Loucy (cell line): ENCODE results near the gene VHLL.

Source experiments
- H2AFZ ChIP-seq: fragments of 200-600 bp; sonication (generic); 2 replicates; pipeline ENCODE4 v1.6.0; 2016; ENCODE audit warnings: antibody characterized with exemption, mild to moderate bottlenecking, low read length, moderate library complexity
- H3F3A ChIP-seq: fragments of 200-600 bp; 2 replicates; pipeline ENCODE4 v1.6.0; 2016; ENCODE audit warnings: antibody characterized with exemption, low read depth, mild to moderate bottlenecking
- H3K27me3 ChIP-seq: fragments of 200-600 bp; sonication (generic); 2 replicates; pipeline ENCODE4 v1.6.1; 2014; ENCODE audit warnings: low read length, mild to moderate bottlenecking; ENCODE audit not compliant: insufficient read depth, poor library complexity, severe bottlenecking
- H3K36me3 ChIP-seq: fragments of 200-600 bp; sonication (generic); 2 replicates; pipeline ENCODE4 v1.6.1; 2016; ENCODE audit warnings: low read length; ENCODE audit not compliant: insufficient read depth
- H3K4me1 ChIP-seq: fragments of 200-600 bp; sonication (generic); 2 replicates; pipeline ENCODE4 v1.5.1; 2014; ENCODE audit warnings: low read length, mild to moderate bottlenecking; ENCODE audit not compliant: insufficient read depth, poor library complexity, severe bottlenecking
- H3K4me2 ChIP-seq: fragments of 200-600 bp; sonication (generic); 2 replicates; pipeline ENCODE4 v1.6.0; 2014; ENCODE audit warnings: antibody characterized with exemption, low read length, low read depth, mild to moderate bottlenecking; ENCODE audit not compliant: poor library complexity, severe bottlenecking
- H3K4me3 ChIP-seq: fragments of 200-600 bp; sonication (generic); 2 replicates; pipeline ENCODE4 v1.5.1; 2014; ENCODE audit warnings: low read length, mild to moderate bottlenecking, mixed read lengths; ENCODE audit not compliant: poor library complexity, severe bottlenecking
- H3K79me2 ChIP-seq: fragments of 200-600 bp; sonication (generic); 2 replicates; pipeline ENCODE4 v1.6.1; 2014; ENCODE audit warnings: low read length; ENCODE audit not compliant: insufficient read depth
- H3K9ac ChIP-seq: fragments of 200-600 bp; sonication (generic); 2 replicates; pipeline ENCODE4 v1.6.0; 2014; ENCODE audit warnings: mild to moderate bottlenecking, low read depth, low read length, moderate library complexity; ENCODE audit not compliant: poor library complexity, severe bottlenecking
- H3K9me2 ChIP-seq: fragments of 200-600 bp; sonication (generic); replicated peaks from 2 replicates; pipeline ENCODE4 v1.6.1; 2016; ENCODE audit warnings: low read depth, low read length, mixed read lengths
- H3K9me3 ChIP-seq: fragments of 200-600 bp; sonication (generic); 2 replicates; pipeline ENCODE4 v1.6.1; 2014; ENCODE audit warnings: mild to moderate bottlenecking, antibody characterized with exemption, low read length, low read depth; ENCODE audit not compliant: insufficient read depth
- H4K20me1 ChIP-seq: fragments of 200-600 bp; sonication (generic); 2 replicates; pipeline ENCODE4 v1.6.0; 2014; ENCODE audit warnings: antibody characterized with exemption, low read length, mild to moderate bottlenecking; ENCODE audit not compliant: insufficient read depth, poor library complexity, severe bottlenecking
- CTCF ChIP-seq: fragments of 200-600 bp; sonication (generic); conservative IDR thresholded peaks from 2 replicates; pipeline ENCODE4 v1.5.1; 2014; ENCODE audit warnings: mild to moderate bottlenecking, antibody characterized with exemption, low read length
- EZH2phosphoT487 ChIP-seq: fragments of 200-600 bp; IDR thresholded peaks from 2 replicates; pipeline ENCODE4 v1.6.1; 2018; ENCODE audit warnings: antibody characterized with exemption, mild to moderate bottlenecking, moderate library complexity, borderline replicate concordance

VHLL gene

GRCh38 chr1:156285437-156285836, 13.7 kb downstream of the VHLL start:
- H2AFZ ChIP-seq: no peak overlapping the region
- TF ChIP-seq EZH2phosphoT487 (no peak), CTCF (no peak)
- no peaks in the 10 kb centered on the region for H3F3A ChIP-seq
- peaks cover 18% of the 10 kb centered on the region for H4K20me1 ChIP-seq
- peaks cover 21% of the 10 kb centered on the region for H3K4me1 ChIP-seq
- H3K4me3 ChIP-seq: no peak overlapping the region
- no peaks in the 10 kb centered on the region for H3K9me3 ChIP-seq
- peaks cover 29% of the 10 kb centered on the region for H3K79me2 ChIP-seq
- H3K9me2 ChIP-seq: no peaks in the 10 kb centered on the region
- H3K36me3 ChIP-seq: no peaks in the 10 kb centered on the region
- no peaks in the 10 kb centered on the region for H3K27me3 ChIP-seq
- H3K9ac ChIP-seq: no peak overlapping the region
- no peak overlapping the region for H3K4me2 ChIP-seq

GRCh38 chr1:156284757-156285156, 14.3 kb downstream of the VHLL start:
- Histone ChIP-seq H3K79me2 (peaks cover 36% of the 10 kb centered on the region), H3K4me3 (no peak overlapping the region), H3K9ac (no peak overlapping the region)

GRCh38 chr1:156284112-156284511, 15.0 kb downstream of the VHLL start, which contains the start of gene TMEM79:
Gene TMEM79 (plus strand): TSS chr1:156284325. CDS start chr1:156285227, 902 bp downstream.
- Histone ChIP-seq H3K9me3 (no peaks in the 10 kb centered on the region), H3K9me2 (no peaks in the 10 kb centered on the region), H3K4me1 (peaks cover 31% of the 10 kb centered on the region), H3K9ac (peak within 1 kb of the TSS; percentile 82), H3K36me3 (peaks cover under 1% of the 10 kb centered on the region; the same call in 1 of the 2 replicates), H3F3A (no peaks in the 10 kb centered on the region), H3K4me2 (peak within 1 kb of the TSS; percentile 86), H3K79me2 (peaks cover 42% of the 10 kb centered on the region), H3K4me3 (peak within 1 kb of the TSS; percentile 79), H4K20me1 (peaks cover 31% of the 10 kb centered on the region), H3K27me3 (no peaks in the 10 kb centered on the region), H2AFZ (peak within 1 kb of the TSS; percentile 83)
- TF ChIP-seq EZH2phosphoT487 (no peak), CTCF (no peak)

More at GRCh38 chr1:156284757-156285156, 14.3 kb downstream of the VHLL start:
- TF ChIP-seq CTCF: no peak
- TF ChIP-seq EZH2phosphoT487: no peak
- peak overlapping the region; percentile 86 for H3K4me2 ChIP-seq
- no peaks in the 10 kb centered on the region for H3K9me2 ChIP-seq
- peaks cover 28% of the 10 kb centered on the region for H3K4me1 ChIP-seq
- peaks cover 25% of the 10 kb centered on the region for H4K20me1 ChIP-seq
- H3K9me3 ChIP-seq: no peaks in the 10 kb centered on the region
- no peaks in the 10 kb centered on the region; the same call in 1 of the 2 replicates for H3K36me3 ChIP-seq
- H2AFZ ChIP-seq: no peak overlapping the region
- H3F3A ChIP-seq: no peaks in the 10 kb centered on the region
- no peaks in the 10 kb centered on the region for H3K27me3 ChIP-seq
